Measurements from ENCODE around the gene KIF16B.
"Not testable (repeated sequence)": the region's sequence is repeated elsewhere in the genome, so short reads cannot be mapped to it uniquely, and the experiment has no call there.

The KIF16B gene

DNA sequence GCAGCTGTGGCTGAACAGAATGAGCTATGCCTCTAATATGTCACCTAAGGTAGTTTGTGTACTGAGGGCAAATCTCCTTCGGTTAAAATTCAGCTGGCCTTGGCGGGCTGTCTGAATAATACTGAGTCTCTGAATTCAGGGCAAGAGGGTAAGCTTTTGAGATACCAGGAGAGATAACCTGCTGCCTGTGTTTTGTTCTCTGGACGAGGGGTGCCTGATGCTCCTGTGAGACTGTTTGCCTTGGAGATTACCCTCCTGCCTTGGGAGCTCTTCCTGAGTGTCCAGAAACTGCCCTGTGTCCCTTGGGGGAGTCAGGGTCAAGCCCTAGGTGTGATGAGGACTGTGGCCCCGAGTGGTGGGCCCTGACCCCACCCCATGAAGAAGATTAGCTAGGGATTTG is 282.9 kb downstream of the KIF16B start:
- no peak for DNase-seq (ENCODE audit: low spot score)

- no peak for DNase-seq (ENCODE audit: low spot score)
These were observed 285.5 kb downstream of the KIF16B start for GRCh38 chr20:16287776-16288175.

DNA sequence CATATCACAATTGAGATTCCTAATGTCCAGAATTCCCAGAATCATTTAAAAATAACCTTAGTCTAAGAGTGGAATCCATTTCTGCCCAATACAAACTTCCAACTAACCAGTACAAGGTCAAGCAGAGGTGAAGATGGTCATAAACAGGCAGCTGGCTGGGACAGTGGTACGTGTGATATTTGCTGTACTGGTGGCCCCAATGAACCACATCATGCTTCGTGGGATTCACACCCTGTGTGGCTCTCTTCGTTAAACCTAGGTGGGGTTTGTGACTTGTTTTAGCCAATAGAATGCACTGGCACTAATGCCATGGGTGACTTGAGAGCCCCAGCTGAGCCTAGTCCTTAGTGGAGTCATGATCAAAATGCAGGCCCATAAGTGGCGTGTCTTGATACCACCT is 286.6 kb downstream of the KIF16B start:
- DNase-seq (ENCODE audit: low spot score) = no peak

GRCh38 chr20:16284385-16285100 is 288.7 kb downstream of the KIF16B start:
- DNase-seq (ENCODE audit: low spot score) = no peak

- no peak for DNase-seq (ENCODE audit: low spot score)
These were observed 289.3 kb downstream of the KIF16B start for GRCh38 chr20:16283978-16284377.

GRCh38 chr20:16283307-16283706 is 289.9 kb downstream of the KIF16B start:
- no peak for DNase-seq (ENCODE audit: low spot score)

DNA sequence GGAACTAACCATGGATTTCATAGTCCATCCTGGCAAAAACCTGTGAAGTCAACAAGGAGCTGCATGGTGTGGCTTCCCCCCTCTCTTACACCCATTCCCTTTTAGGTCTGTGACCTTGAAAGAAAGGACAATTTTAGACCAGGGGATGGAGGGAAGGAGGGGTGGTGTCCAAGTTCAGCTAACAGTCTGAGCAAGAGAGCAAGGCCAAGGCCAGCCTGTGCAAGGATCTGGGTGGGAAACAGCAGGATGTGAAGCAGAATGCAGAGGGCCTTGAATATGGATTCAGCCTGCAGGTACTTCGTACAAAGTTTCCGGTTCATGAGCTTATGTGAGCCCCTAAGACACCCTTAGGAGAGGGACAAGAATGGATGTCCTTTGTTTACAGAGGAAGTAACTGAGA is 293.0 kb downstream of the KIF16B start:
- DNase-seq (ENCODE audit: low spot score) = no peak

GRCh38 chr20:16279320-16279719 is 293.9 kb downstream of the KIF16B start:
- DNase-seq (ENCODE audit: low spot score) = peak; percentile 2

DNA sequence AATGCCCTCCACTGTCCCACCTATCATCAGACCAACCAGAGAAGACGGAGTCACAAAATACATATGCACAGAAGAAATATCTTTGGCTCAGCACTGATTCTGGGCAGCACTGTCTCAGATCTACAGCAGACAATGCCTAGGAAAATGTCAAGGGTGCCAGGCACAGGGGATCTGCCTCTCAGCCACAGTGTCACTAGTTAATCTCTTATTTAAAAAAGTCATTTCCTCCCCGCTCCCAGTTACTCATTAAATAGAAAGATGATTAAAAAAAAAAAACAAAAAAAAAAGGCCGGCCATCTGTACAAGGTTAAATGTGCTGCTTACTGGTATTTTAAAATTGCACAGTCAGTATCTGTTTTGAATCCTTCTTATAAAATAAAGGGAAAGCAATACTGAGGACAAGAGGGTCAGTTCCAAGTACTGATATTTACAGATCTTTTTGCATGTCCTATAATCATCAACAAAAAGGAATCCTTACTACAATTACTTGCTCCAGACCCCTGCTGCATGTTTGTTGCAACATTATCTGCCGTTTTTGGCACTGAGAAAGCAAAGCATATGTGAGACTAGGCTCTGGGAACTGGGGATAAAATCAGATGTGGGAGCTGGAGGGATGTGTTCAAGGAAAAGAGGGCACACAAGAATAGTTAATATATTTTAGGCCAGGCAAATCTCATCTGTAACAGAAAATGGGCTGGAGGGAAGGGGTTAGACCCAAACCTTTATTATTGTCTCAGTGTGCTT is 299.3 kb downstream of the KIF16B start:
- no peak for DNase-seq (ENCODE audit: low spot score)

DNA sequence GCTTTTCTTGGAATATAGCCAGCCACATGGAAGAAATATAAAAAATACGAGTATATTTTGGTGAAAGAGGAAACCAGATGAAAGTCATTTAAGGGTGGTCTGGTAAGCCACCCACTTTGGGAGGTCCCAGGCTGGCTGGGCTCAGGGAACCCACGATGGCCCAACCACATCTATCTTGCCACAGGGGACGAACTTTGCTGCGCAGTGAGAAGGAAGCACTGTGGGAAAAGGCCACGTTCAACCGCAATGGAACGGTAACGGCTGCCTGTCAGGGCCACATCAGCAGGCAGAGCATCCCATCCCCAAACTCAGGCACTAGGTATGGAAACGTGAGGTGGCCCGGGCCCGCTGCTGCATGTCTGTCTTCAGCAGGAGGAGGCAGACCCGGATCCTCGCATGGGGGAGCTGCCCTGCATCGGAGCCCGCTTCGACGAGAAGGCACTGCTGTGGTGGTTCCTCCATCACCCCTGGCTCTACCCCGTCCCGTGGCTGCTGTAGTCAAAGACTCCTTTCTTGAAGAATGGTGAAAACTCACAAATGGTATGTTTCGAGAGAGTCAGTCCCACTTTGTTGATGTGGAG is 300.4 kb downstream of the KIF16B start:
- no peak for DNase-seq (ENCODE audit: low spot score)

GRCh38 chr20:16271450-16271849 is 301.8 kb downstream of the KIF16B start:
- no peak for DNase-seq (ENCODE audit: low spot score)

DNA sequence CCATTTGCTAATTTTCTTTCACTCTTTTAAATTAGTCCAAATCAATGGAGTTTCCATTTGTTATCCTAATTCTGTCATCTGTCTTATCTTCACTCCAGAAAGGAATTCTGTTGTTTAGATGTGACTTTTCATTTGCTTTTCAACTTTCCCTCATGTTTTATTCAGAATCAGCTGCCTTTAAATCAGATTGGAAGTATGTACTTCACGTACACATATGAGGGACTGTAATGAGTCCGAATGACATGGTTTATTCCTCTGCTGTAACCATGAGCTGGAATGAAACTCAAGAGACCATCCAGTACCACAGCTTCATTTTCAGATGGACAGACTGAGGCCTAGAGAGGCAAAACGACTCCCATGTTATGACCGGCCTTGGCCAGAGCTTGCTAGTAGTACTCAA is 302.3 kb downstream of the KIF16B start:
- DNase-seq (ENCODE audit: low spot score) = no peak

DNA sequence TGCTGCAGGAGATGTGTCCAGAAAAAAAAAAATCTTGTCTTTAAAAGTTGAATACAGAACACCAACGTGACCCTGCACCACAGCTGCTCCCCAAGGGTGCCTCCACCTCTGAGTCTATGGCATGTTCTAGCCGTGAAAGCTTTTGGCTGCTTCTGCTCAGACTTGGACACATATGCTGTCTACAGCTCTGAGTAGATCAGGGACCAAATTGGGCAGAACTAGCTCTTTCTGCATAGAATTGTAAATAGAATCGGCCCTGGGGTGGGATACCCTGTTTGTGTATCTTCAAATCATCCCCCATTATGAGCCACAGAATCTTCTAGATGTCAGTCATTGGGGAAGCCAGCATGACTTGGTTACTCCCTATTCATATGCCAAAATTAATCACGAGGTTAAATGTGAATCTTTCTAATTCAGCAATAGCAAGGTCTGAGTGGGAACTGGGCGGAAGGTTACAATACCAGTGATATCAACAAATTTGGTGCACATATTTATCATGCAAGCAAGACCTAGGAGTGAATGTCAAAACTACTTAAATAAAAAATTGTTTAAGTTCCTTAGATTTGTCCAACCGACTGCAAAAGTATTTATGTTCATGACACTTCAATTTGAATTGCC is 302.8 kb downstream of the KIF16B start:
- no peak for DNase-seq (ENCODE audit: low spot score)

DNA sequence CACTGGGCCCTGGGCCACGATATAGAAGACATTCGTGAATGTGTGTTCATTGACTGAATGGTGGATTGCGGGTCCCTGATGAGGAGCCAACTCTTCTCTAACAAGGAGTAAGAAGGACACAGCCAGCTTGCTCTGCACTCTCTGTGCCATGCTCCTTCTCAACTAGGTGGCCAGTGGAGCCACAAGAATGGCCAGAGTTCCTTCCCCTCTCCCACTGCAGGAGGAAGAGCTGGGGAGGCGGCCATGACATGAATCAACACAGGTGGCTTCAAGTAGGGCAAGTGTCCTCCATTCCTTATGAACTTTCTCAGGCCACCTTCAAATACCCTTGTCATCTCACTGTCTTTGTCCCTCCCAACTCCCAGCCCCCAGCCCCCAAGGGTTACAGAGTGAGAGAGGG is 305.7 kb downstream of the KIF16B start:
- no peak for DNase-seq (ENCODE audit: low spot score)

- no peak for DNase-seq (ENCODE audit: low spot score)
These were observed 307.9 kb downstream of the KIF16B start for GRCh38 chr20:16265334-16265733.

GRCh38 chr20:16263582-16263981 is 309.7 kb downstream of the KIF16B start:
- no peak for DNase-seq (ENCODE audit: low spot score)

DNA sequence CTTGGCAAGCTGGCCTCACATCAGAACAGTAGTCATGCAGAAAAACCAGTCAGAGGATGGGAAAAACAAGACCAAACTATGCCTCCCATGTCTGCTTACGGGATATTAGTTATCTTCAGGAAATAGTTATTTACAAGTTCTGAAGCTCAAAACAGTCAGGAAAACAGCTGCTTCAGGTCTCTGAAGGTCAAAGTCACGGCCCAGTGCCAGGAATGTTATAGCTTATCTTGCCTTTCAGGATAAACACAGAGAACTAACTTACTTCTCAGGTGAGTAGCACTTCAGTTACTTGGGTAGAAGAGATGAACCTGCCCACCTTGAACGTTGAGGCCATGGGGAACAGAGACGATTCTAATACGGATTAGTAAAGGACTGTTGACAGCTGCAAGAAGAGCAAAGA is 310.7 kb downstream of the KIF16B start:
- DNase-seq (ENCODE audit: low spot score) = no peak

- DNase-seq (ENCODE audit: low spot score) = no peak
These were observed 311.4 kb downstream of the KIF16B start for GRCh38 chr20:16261733-16262273.

DNA sequence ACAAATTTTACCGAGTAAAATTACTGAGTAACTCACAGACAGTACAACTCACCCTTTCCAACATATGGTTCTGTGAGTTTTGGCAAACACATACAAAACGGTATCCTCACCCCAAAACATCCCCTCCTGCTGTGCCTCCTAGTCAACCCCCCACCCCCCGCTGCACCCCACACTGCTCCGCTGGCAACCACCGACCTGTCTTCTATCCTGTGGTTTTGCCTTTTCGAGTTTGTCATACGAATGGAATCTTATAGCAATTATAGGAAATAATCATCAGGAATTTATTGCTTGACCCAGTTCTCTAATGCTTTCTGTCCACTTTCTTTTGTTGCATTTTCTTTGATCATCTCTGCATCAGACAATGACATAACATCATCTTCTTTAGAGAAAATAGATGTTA is 312.3 kb downstream of the KIF16B start:
- DNase-seq (ENCODE audit: low spot score) = no peak

DNA sequence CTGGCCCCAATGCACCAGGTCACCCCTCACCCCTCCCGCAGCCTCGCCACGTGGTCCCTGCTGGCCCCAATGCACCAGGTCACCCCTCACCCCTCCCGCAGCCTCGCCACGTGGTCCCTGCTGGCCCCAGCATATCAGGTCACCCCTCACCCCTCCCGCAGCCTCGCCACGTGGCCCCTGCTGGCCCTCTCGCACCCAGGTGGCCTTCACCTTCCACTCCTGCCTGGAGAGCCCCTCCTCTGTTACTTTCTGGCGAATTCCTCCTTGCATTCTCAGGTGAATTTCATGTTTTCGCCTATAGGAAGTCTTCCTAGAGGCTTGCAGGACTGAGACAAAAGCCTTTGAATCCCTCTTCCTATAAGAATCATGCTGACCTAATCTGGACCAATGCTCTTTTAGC is 313.1 kb downstream of the KIF16B start:
- not testable (repeated sequence) for DNase-seq (ENCODE audit: low spot score)

GRCh38 chr20:16258766-16259165 is 314.5 kb downstream of the KIF16B start:
- DNase-seq (ENCODE audit: low spot score) = no peak

- DNase-seq (ENCODE audit: low spot score) = no peak
These were observed 315.3 kb downstream of the KIF16B start for GRCh38 chr20:16257813-16258430.

Measured in NAMALWA (cell line).